ENCODE results near the gene OTOGL.
"Not testable (repeated sequence)": the region's sequence is repeated elsewhere in the genome, so short reads cannot be mapped to it uniquely, and the experiment has no call there.

OTOGL gene

GRCh38 chr12:80239867-80240266 lies 140.5 kb downstream of the OTOGL start:
- H3K36me3 ChIP-seq (ENCODE audit: control insufficient read depth in 1 of 2, insufficient read depth in 2 of 2, low read length in 2 of 2) = no peaks in the 10 kb centered on the region
- no peaks in the 10 kb centered on the region for H3K27me3 ChIP-seq (ENCODE audit: control insufficient read depth in 1 of 2, insufficient read depth in 2 of 2, low read length in 2 of 2)
- H3K27ac ChIP-seq (ENCODE audit: low read depth, low read length) = no peak overlapping the region
- H3K4me3 ChIP-seq (ENCODE audit: low read depth in 1 of 2, low read length in 2 of 2) = no peak overlapping the region
- H3K9me3 ChIP-seq (ENCODE audit: control insufficient read depth in 1 of 2, low read length in 2 of 2) = no peaks in the 10 kb centered on the region
- H3K9ac ChIP-seq (ENCODE audit: low read depth in 1 of 2, low read length in 2 of 2) = no peak overlapping the region
- no peaks in the 10 kb centered on the region for H3K4me1 ChIP-seq (ENCODE audit: control insufficient read depth in 1 of 2, insufficient read depth in 2 of 2, low read length in 2 of 2)

GRCh38 chr12:80241576-80242273 lies 142.4 kb downstream of the OTOGL start:
- H3K27ac ChIP-seq (ENCODE audit: low read depth, low read length) = no peak overlapping the region
- no peaks in the 10 kb centered on the region for H3K27me3 ChIP-seq (ENCODE audit: control insufficient read depth in 1 of 2, insufficient read depth in 2 of 2, low read length in 2 of 2)
- no peak overlapping the region for H3K4me3 ChIP-seq (ENCODE audit: low read depth in 1 of 2, low read length in 2 of 2)

GRCh38 chr12:80242321-80242720 lies 143.0 kb downstream of the OTOGL start:
- no peaks in the 10 kb centered on the region for H3K4me1 ChIP-seq (ENCODE audit: control insufficient read depth in 1 of 2, insufficient read depth in 2 of 2, low read length in 2 of 2)
- no peak overlapping the region for H3K9ac ChIP-seq (ENCODE audit: low read depth in 1 of 2, low read length in 2 of 2)
- no peaks in the 10 kb centered on the region for H3K9me3 ChIP-seq (ENCODE audit: control insufficient read depth in 1 of 2, low read length in 2 of 2)
- no peak overlapping the region for H3K4me3 ChIP-seq (ENCODE audit: low read depth in 1 of 2, low read length in 2 of 2)
- no peaks in the 10 kb centered on the region for H3K27me3 ChIP-seq (ENCODE audit: control insufficient read depth in 1 of 2, insufficient read depth in 2 of 2, low read length in 2 of 2)
- H3K36me3 ChIP-seq (ENCODE audit: control insufficient read depth in 1 of 2, insufficient read depth in 2 of 2, low read length in 2 of 2) = no peaks in the 10 kb centered on the region
- H3K27ac ChIP-seq (ENCODE audit: low read depth, low read length) = no peak overlapping the region

More at GRCh38 chr12:80241576-80242273, 142.4 kb downstream of the OTOGL start:
- Histone ChIP-seq H3K9me3 (ENCODE audit: control insufficient read depth in 1 of 2, low read length in 2 of 2) (no peaks in the 10 kb centered on the region), H3K9ac (ENCODE audit: low read depth in 1 of 2, low read length in 2 of 2) (no peak overlapping the region), H3K36me3 (ENCODE audit: control insufficient read depth in 1 of 2, insufficient read depth in 2 of 2, low read length in 2 of 2) (no peaks in the 10 kb centered on the region), H3K4me1 (ENCODE audit: control insufficient read depth in 1 of 2, insufficient read depth in 2 of 2, low read length in 2 of 2) (no peaks in the 10 kb centered on the region)

- not testable (repeated sequence) for H3K9me3 ChIP-seq (ENCODE audit: control insufficient read depth in 1 of 2, low read length in 2 of 2); H3K4me3 ChIP-seq (ENCODE audit: low read depth in 1 of 2, low read length in 2 of 2); H3K36me3 ChIP-seq (ENCODE audit: control insufficient read depth in 1 of 2, insufficient read depth in 2 of 2, low read length in 2 of 2); H3K27me3 ChIP-seq (ENCODE audit: control insufficient read depth in 1 of 2, insufficient read depth in 2 of 2, low read length in 2 of 2); H3K27ac ChIP-seq (ENCODE audit: low read depth, low read length); H3K9ac ChIP-seq (ENCODE audit: low read depth in 1 of 2, low read length in 2 of 2); H3K4me1 ChIP-seq (ENCODE audit: control insufficient read depth in 1 of 2, insufficient read depth in 2 of 2, low read length in 2 of 2)
These were observed 150.2 kb downstream of the OTOGL start for GRCh38 chr12:80249581-80249980.

- Histone ChIP-seq H3K4me1 (ENCODE audit: control insufficient read depth in 1 of 2, insufficient read depth in 2 of 2, low read length in 2 of 2) (no peaks in the 10 kb centered on the region), H3K36me3 (ENCODE audit: control insufficient read depth in 1 of 2, insufficient read depth in 2 of 2, low read length in 2 of 2) (no peaks in the 10 kb centered on the region), H3K9ac (ENCODE audit: low read depth in 1 of 2, low read length in 2 of 2) (no peak overlapping the region), H3K27ac (ENCODE audit: low read depth, low read length) (no peak overlapping the region), H3K27me3 (ENCODE audit: control insufficient read depth in 1 of 2, insufficient read depth in 2 of 2, low read length in 2 of 2) (peaks cover 0 to 4% of the 10 kb centered on the region in 2 donors), H3K9me3 (ENCODE audit: control insufficient read depth in 1 of 2, low read length in 2 of 2) (no peaks in the 10 kb centered on the region), H3K4me3 (ENCODE audit: low read depth in 1 of 2, low read length in 2 of 2) (no peak overlapping the region)
These were observed 158.6 kb downstream of the OTOGL start for GRCh38 chr12:80257920-80258319.

GRCh38 chr12:80260269-80260668 lies 160.9 kb downstream of the OTOGL start:
- Histone ChIP-seq H3K27me3 (ENCODE audit: control insufficient read depth in 1 of 2, insufficient read depth in 2 of 2, low read length in 2 of 2) (peaks cover 0 to 4% of the 10 kb centered on the region in 2 donors), H3K4me3 (ENCODE audit: low read depth in 1 of 2, low read length in 2 of 2) (no peak overlapping the region), H3K9ac (ENCODE audit: low read depth in 1 of 2, low read length in 2 of 2) (no peak overlapping the region), H3K4me1 (ENCODE audit: control insufficient read depth in 1 of 2, insufficient read depth in 2 of 2, low read length in 2 of 2) (no peaks in the 10 kb centered on the region), H3K36me3 (ENCODE audit: control insufficient read depth in 1 of 2, insufficient read depth in 2 of 2, low read length in 2 of 2) (no peaks in the 10 kb centered on the region), H3K9me3 (ENCODE audit: control insufficient read depth in 1 of 2, low read length in 2 of 2) (no peaks in the 10 kb centered on the region), H3K27ac (ENCODE audit: low read depth, low read length) (no peak overlapping the region)

- Histone ChIP-seq H3K9me3 (ENCODE audit: control insufficient read depth in 1 of 2, low read length in 2 of 2) (no peaks in the 10 kb centered on the region), H3K4me3 (ENCODE audit: low read depth in 1 of 2, low read length in 2 of 2) (no peak overlapping the region), H3K4me1 (ENCODE audit: control insufficient read depth in 1 of 2, insufficient read depth in 2 of 2, low read length in 2 of 2) (no peaks in the 10 kb centered on the region), H3K27me3 (ENCODE audit: control insufficient read depth in 1 of 2, insufficient read depth in 2 of 2, low read length in 2 of 2) (peaks cover 0 to 4% of the 10 kb centered on the region in 2 donors), H3K27ac (ENCODE audit: low read depth, low read length) (no peak overlapping the region), H3K9ac (ENCODE audit: low read depth in 1 of 2, low read length in 2 of 2) (no peak overlapping the region), H3K36me3 (ENCODE audit: control insufficient read depth in 1 of 2, insufficient read depth in 2 of 2, low read length in 2 of 2) (no peaks in the 10 kb centered on the region)
These were observed 162.1 kb downstream of the OTOGL start for GRCh38 chr12:80261403-80261802.

- H3K4me1 ChIP-seq (ENCODE audit: control insufficient read depth in 1 of 2, insufficient read depth in 2 of 2, low read length in 2 of 2) = no peaks in the 10 kb centered on the region
- no peak overlapping the region for H3K27ac ChIP-seq (ENCODE audit: low read depth, low read length)
- no peak overlapping the region for H3K9ac ChIP-seq (ENCODE audit: low read depth in 1 of 2, low read length in 2 of 2)
- no peak overlapping the region for H3K4me3 ChIP-seq (ENCODE audit: low read depth in 1 of 2, low read length in 2 of 2)
- no peaks in the 10 kb centered on the region for H3K27me3 ChIP-seq (ENCODE audit: control insufficient read depth in 1 of 2, insufficient read depth in 2 of 2, low read length in 2 of 2)
- no peaks in the 10 kb centered on the region for H3K9me3 ChIP-seq (ENCODE audit: control insufficient read depth in 1 of 2, low read length in 2 of 2)
- no peaks in the 10 kb centered on the region for H3K36me3 ChIP-seq (ENCODE audit: control insufficient read depth in 1 of 2, insufficient read depth in 2 of 2, low read length in 2 of 2)
These were observed 163.0 kb downstream of the OTOGL start for GRCh38 chr12:80262346-80262745.

- H3K27me3 ChIP-seq (ENCODE audit: control insufficient read depth in 1 of 2, insufficient read depth in 2 of 2, low read length in 2 of 2) = no peaks in the 10 kb centered on the region
- H3K36me3 ChIP-seq (ENCODE audit: control insufficient read depth in 1 of 2, insufficient read depth in 2 of 2, low read length in 2 of 2) = no peaks in the 10 kb centered on the region
- H3K4me1 ChIP-seq (ENCODE audit: control insufficient read depth in 1 of 2, insufficient read depth in 2 of 2, low read length in 2 of 2) = no peaks in the 10 kb centered on the region
These were observed 163.4 kb downstream of the OTOGL start for GRCh38 chr12:80262771-80263170.

GRCh38 chr12:80264386-80264785 lies 165.0 kb downstream of the OTOGL start:
- Histone ChIP-seq H3K9me3 (ENCODE audit: control insufficient read depth in 1 of 2, low read length in 2 of 2) (no peaks in the 10 kb centered on the region), H3K27ac (ENCODE audit: low read depth, low read length) (no peak overlapping the region), H3K4me1 (ENCODE audit: control insufficient read depth in 1 of 2, insufficient read depth in 2 of 2, low read length in 2 of 2) (no peaks in the 10 kb centered on the region), H3K27me3 (ENCODE audit: control insufficient read depth in 1 of 2, insufficient read depth in 2 of 2, low read length in 2 of 2) (no peaks in the 10 kb centered on the region), H3K9ac (ENCODE audit: low read depth in 1 of 2, low read length in 2 of 2) (no peak overlapping the region), H3K36me3 (ENCODE audit: control insufficient read depth in 1 of 2, insufficient read depth in 2 of 2, low read length in 2 of 2) (no peaks in the 10 kb centered on the region), H3K4me3 (ENCODE audit: low read depth in 1 of 2, low read length in 2 of 2) (no peak overlapping the region)

More at GRCh38 chr12:80262771-80263170, 163.4 kb downstream of the OTOGL start:
- no peak overlapping the region for H3K9ac ChIP-seq (ENCODE audit: low read depth in 1 of 2, low read length in 2 of 2)
- H3K27ac ChIP-seq (ENCODE audit: low read depth, low read length) = no peak overlapping the region
- H3K9me3 ChIP-seq (ENCODE audit: control insufficient read depth in 1 of 2, low read length in 2 of 2) = no peaks in the 10 kb centered on the region
- no peak overlapping the region for H3K4me3 ChIP-seq (ENCODE audit: low read depth in 1 of 2, low read length in 2 of 2)
